ENCODE results near the gene IKZF5. TPM values are rescaled to one million over a fixed set of nuclear protein-coding genes. Genes with fewer than 3 reads are reported as not detected.

The IKZF5 gene
- total and polyA plus RNA-seq, 9 of the 15 experiments (the other 6 are each of a cell fraction or from before 2014, with no cell fraction given) = 3.8 to 19.6 (median 12.4) TPM

- TF ChIP-seq HDAC1 (IDR thresholded peaks at IDR 0.05) = peak in 1 of 2 experiments; percentile 49; a peak in 1 of 4 replicates
- peak; percentile 69 for TF ChIP-seq SUPT5H (IDR thresholded peaks at IDR 0.05)
- no peak for TF ChIP-seq SRF (CRISPR knock-in tag; IDR thresholded peaks at IDR 0.05)
- no peak for TF ChIP-seq HDAC6 (IDR thresholded peaks at IDR 0.05; ENCODE audit: low read depth, low read length)
- TF ChIP-seq ZNF76 (CRISPR knock-in tag; IDR thresholded peaks at IDR 0.05; ENCODE audit: borderline replicate concordance) = no peak
- no peak for TF ChIP-seq ZNF184 (CRISPR knock-in tag; IDR thresholded peaks at IDR 0.05)
- TF ChIP-seq ZNF212 (CRISPR knock-in tag; IDR thresholded peaks at IDR 0.05) = no peak
- no peak for TF ChIP-seq SLC30A9 (CRISPR knock-in tag; IDR thresholded peaks at IDR 0.05)
- no peak for TF ChIP-seq HDGF (IDR thresholded peaks at IDR 0.05)
- peak; percentile 94 for TF ChIP-seq E2F4 (CRISPR knock-in tag; IDR thresholded peaks at IDR 0.05; ENCODE audit: low read depth)
- TF ChIP-seq CBFB (CRISPR knock-in tag; IDR thresholded peaks at IDR 0.05) = no peak
- peak; percentile 70 for TF ChIP-seq ZFX (CRISPR knock-in tag; IDR thresholded peaks at IDR 0.05)
- peak; percentile 77 for TF ChIP-seq CXXC5 (CRISPR knock-in tag; IDR thresholded peaks at IDR 0.05)
- no peak for TF ChIP-seq EZH2 (IDR thresholded peaks at IDR 0.05; ENCODE audit: borderline replicate concordance, low read depth, low read length)
- TF ChIP-seq STAT5B (CRISPR knock-in tag; IDR thresholded peaks at IDR 0.05) = no peak
- no peak for TF ChIP-seq TSHZ1 (CRISPR knock-in tag; IDR thresholded peaks at IDR 0.05)
- TF ChIP-seq TCF7 (IDR thresholded peaks at IDR 0.05; ENCODE audit: borderline replicate concordance) = no peak
- TF ChIP-seq RAD21 (CRISPR knock-in tag; conservative IDR thresholded peaks at IDR 0.05 in 1 of 2, IDR thresholded peaks at IDR 0.05 in 1 of 2) = no peak
- TF ChIP-seq NFIX (CRISPR knock-in tag; IDR thresholded peaks at IDR 0.05; ENCODE audit: low read depth) = no peak
- TF ChIP-seq NFE2L1 (tag; IDR thresholded peaks at IDR 0.05; ENCODE audit: borderline replicate concordance, low read depth) = no peak
- TF ChIP-seq DEAF1 (CRISPR knock-in tag; IDR thresholded peaks at IDR 0.05) = no peak
- TF ChIP-seq FOXK1 (CRISPR knock-in tag; IDR thresholded peaks at IDR 0.05; ENCODE audit: borderline replicate concordance) = no peak
Observed at GRCh38 chr10:122953902-122954730, 54.5 kb downstream of the IKZF5 start, which contains the start of gene C10orf88 (continued).

Data from K562 (cell line).